ENCODE results near the gene ERP44.

ERP44 gene

GRCh38 chr9:100028201-100028784 is 70.5 kb downstream of the ERP44 start:
- DNase-seq (ENCODE audit: low read depth) = peak; percentile 81
- TF ChIP-seq MAX (IDR thresholded peaks at IDR 0.05; ENCODE audit: low read depth, low read length) = no peak
- peak; percentile 95 for TF ChIP-seq CTCF (IDR thresholded peaks at IDR 0.05; ENCODE audit: low read depth, low read length)
- TF ChIP-seq POLR2A (IDR thresholded peaks at IDR 0.05; ENCODE audit: extremely low read depth, insufficient read length) = no peak
- no peak for TF ChIP-seq MYC (IDR thresholded peaks at IDR 0.05; ENCODE audit: low read depth, low read length)
- H3K4me3 ChIP-seq (ENCODE audit: low read depth, low read length) = no peak overlapping the region

- no peak overlapping the region for H3K4me3 ChIP-seq (ENCODE audit: low read depth, low read length)
- TF ChIP-seq CTCF (IDR thresholded peaks at IDR 0.05; ENCODE audit: low read depth, low read length) (no peak), MYC (IDR thresholded peaks at IDR 0.05; ENCODE audit: low read depth, low read length) (no peak), MAX (IDR thresholded peaks at IDR 0.05; ENCODE audit: low read depth, low read length) (no peak), POLR2A (IDR thresholded peaks at IDR 0.05; ENCODE audit: extremely low read depth, insufficient read length) (no peak)
- peak; percentile 54 for DNase-seq (ENCODE audit: low read depth)
These were observed 71.3 kb downstream of the ERP44 start for GRCh38 chr9:100027543-100027942.

- no peak for DNase-seq (ENCODE audit: low read depth)
- no peak overlapping the region for H3K4me3 ChIP-seq (ENCODE audit: low read depth, low read length)
- TF ChIP-seq MAX (IDR thresholded peaks at IDR 0.05; ENCODE audit: low read depth, low read length) (no peak), MYC (IDR thresholded peaks at IDR 0.05; ENCODE audit: low read depth, low read length) (no peak), POLR2A (IDR thresholded peaks at IDR 0.05; ENCODE audit: extremely low read depth, insufficient read length) (no peak), CTCF (IDR thresholded peaks at IDR 0.05; ENCODE audit: low read depth, low read length) (no peak)
These were observed 76.9 kb downstream of the ERP44 start for GRCh38 chr9:100021931-100022330.

GRCh38 chr9:100020121-100020795 is 78.5 kb downstream of the ERP44 start:
- DNase-seq (ENCODE audit: low read depth) = no peak
- no peak overlapping the region for H3K4me3 ChIP-seq (ENCODE audit: low read depth, low read length)
- TF ChIP-seq MYC (IDR thresholded peaks at IDR 0.05; ENCODE audit: low read depth, low read length) (no peak), CTCF (IDR thresholded peaks at IDR 0.05; ENCODE audit: low read depth, low read length) (no peak), POLR2A (IDR thresholded peaks at IDR 0.05; ENCODE audit: extremely low read depth, insufficient read length) (no peak), MAX (IDR thresholded peaks at IDR 0.05; ENCODE audit: low read depth, low read length) (no peak)

GRCh38 chr9:100019541-100019940 is 79.3 kb downstream of the ERP44 start:
- no peak overlapping the region for H3K4me3 ChIP-seq (ENCODE audit: low read depth, low read length)
- no peak for DNase-seq (ENCODE audit: low read depth)
- TF ChIP-seq MAX (IDR thresholded peaks at IDR 0.05; ENCODE audit: low read depth, low read length) (no peak), CTCF (IDR thresholded peaks at IDR 0.05; ENCODE audit: low read depth, low read length) (no peak), MYC (IDR thresholded peaks at IDR 0.05; ENCODE audit: low read depth, low read length) (no peak)
